Sigmoid colon (tissue), 7 donors: ENCODE measurements around the gene KLRF2. TPM values are rescaled to one million over a fixed set of nuclear protein-coding genes. Genes with fewer than 3 reads are reported as not detected.

Experiments
- DNase-seq: peaks from one replicate; pipeline ENCODE4 v3.0.0-alpha.2; 2019
- H3K27ac ChIP-seq, 4 donors: fragments of 200-600 bp; sonication (generic); one replicate each; pipeline ENCODE4 v1.5.1; 2016 to 2019; ENCODE audit warnings: mild to moderate bottlenecking in 1 of 4
- H3K27me3 ChIP-seq, 3 donors: fragments of 200-600 bp; sonication (generic); one replicate each; pipeline ENCODE4 v1.5.1; 2019; ENCODE audit warnings: mild to moderate bottlenecking in 1 of 3
- H3K36me3 ChIP-seq, 4 donors: fragments of 200-600 bp; sonication (generic); one replicate each; pipeline ENCODE4 v1.5.1; 2016 to 2019
- H3K4me1 ChIP-seq, 4 donors: fragments of 200-600 bp; sonication (generic); one replicate each; pipeline ENCODE4 v1.5.1; 2017 to 2019
- H3K4me3 ChIP-seq, 4 donors: fragments of 200-600 bp; sonication (generic); one replicate each; pipeline ENCODE4 v1.5.1; 2017 to 2019; ENCODE audit warnings: mild to moderate bottlenecking in 2 of 4, moderate library complexity in 1 of 4
- H3K9me3 ChIP-seq, 4 donors: fragments of 200-600 bp in 3 of 4; sonication (generic) in 3 of 4; one replicate each; pipeline versions ENCODE4 v1.5.1 to v1.6.1; 2013 to 2019
- EP300 ChIP-seq, 4 donors: sonication (generic); formaldehyde crosslinking; IDR thresholded peaks; one replicate each; pipeline ENCODE4 v1.6.1; 2017; ENCODE audit warnings: antibody characterized with exemption in 4 of 4
- POLR2A ChIP-seq, 2 donors: fragments of 450-650 bp; IDR thresholded peaks; one replicate each; pipeline ENCODE4 v1.6.1; 2016; ENCODE audit warnings: antibody characterized with exemption in 2 of 2, mild to moderate bottlenecking in 2 of 2, moderate library complexity in 2 of 2
- POLR2AphosphoS5 ChIP-seq, 4 donors: sonication (generic); formaldehyde crosslinking; IDR thresholded peaks; one replicate each; pipeline ENCODE4 v1.6.1; 2017; ENCODE audit warnings: antibody characterized with exemption in 4 of 4
- WGBS, 2 donors: extraction: QIAGEN DNeasy Blood & Tissue Kit; methylation state at CpG; one replicate each; pipeline ENCODE4 v1.1.7; 2013; 5-methylcytosine and 5-hydroxymethylcytosine counted together
- intact Hi-C: fragments of 100-400 bp; cut with DNase I; formaldehyde crosslinking; loops from one replicate; pipeline ENCODE4 v1.15.1; 2023
- polyA plus RNA-seq, 3 donors: library from polyadenylated mRNA; stranded (reverse); fragments of 200-250 nt; gene quantifications; one replicate each; pipeline ENCODE4 v1.2.3, GENCODE V29; 2013
- total RNA-seq, 4 donors: library from RNA; depleted of rRNA; stranded (reverse); fragments of >200 nt; gene quantifications; one replicate each; pipeline ENCODE4 v1.1.0, GENCODE V29; 2016
- TF ChIP-seq, protein P1 (sequence below), 4 experiments: fragments of 450-650 bp in 3 of 4; fragments of 200-600 bp in 1 of 4; IDR thresholded peaks; one replicate each; pipeline ENCODE4 v1.5.1; 2016 to 2019; ENCODE audit warnings: antibody characterized with exemption in 4 of 4, mild to moderate bottlenecking in 3 of 4, moderate library complexity in 2 of 4
- donor health status: healthy with polysubstance abuse.
- donor health status: Bipolar disorder and iron deficiency.
- donor health status: healthy.

Gene KLRF2
- total and polyA plus RNA-seq, 7 donors = not detected

DNA sequence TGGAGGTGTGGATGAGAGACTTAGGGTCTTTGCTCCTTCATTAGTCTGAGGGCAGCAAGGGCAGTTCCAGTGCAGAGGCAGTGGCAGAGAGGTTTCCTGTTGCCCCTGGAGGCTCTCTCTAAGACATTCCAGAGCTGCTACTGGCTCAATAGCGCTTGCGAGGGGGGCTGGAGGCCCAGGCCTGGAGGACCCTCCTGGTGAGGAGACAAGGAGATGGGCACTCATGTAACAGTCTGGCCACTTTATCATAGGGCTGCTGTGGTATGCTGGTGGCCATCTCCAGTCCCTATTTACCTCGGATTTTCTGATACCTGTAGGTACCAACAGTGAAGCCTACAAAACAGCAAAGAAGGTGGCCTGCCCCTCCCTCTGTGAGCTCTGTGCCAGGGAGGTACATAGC lies 38.2 kb downstream of the KLRF2 start:
- 92 to 95% methylated on average over 3 of the region's 3 CpGs for WGBS, 2 donors
- TF ChIP-seq POLR2A (IDR thresholded peaks at IDR 0.05) = no peak
- H3K4me3 ChIP-seq = no peak overlapping the region
- no peak overlapping the region for H3K27ac ChIP-seq
- no peaks in the 10 kb centered on the region for H3K4me1 ChIP-seq
- H3K9me3 ChIP-seq = no peaks in the 10 kb centered on the region
- no peaks in the 10 kb centered on the region for H3K36me3 ChIP-seq
- intact Hi-C loops = no loop called here
- no peak for DNase-seq
- H3K27me3 ChIP-seq = no peaks in the 10 kb centered on the region

DNA sequence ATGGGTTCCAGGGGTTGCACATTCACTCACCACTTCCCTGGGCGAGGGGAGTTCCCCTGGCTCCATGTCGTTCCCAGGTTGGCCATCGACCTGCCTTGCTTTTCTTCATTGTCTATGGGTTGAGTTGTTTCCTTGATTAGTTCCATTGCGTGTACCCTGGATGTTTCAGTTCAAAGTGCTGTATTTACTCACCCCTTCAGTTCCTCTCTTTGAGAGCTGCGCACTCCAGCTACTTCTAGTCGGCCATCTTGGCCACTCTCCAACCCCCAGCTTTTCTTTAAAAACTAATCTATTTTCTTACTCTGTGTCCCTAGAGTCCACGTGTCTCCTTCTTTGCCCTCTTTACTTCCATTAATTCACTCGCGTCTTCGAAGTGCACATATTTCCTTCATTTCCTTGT lies 39.2 kb downstream of the KLRF2 start:
- WGBS, 2 donors = 90% methylated on average over 10 of the region's 10 CpGs
- Histone ChIP-seq H3K9me3 (no peaks in the 10 kb centered on the region), H3K36me3 (no peaks in the 10 kb centered on the region), H3K27me3 (no peaks in the 10 kb centered on the region), H3K4me1 (no peaks in the 10 kb centered on the region), H3K27ac (no peak overlapping the region), H3K4me3 (no peak overlapping the region)
- DNase-seq = no peak
- TF ChIP-seq EP300 (IDR thresholded peaks at IDR 0.05) = no peak
- TF ChIP-seq, protein P1, sequence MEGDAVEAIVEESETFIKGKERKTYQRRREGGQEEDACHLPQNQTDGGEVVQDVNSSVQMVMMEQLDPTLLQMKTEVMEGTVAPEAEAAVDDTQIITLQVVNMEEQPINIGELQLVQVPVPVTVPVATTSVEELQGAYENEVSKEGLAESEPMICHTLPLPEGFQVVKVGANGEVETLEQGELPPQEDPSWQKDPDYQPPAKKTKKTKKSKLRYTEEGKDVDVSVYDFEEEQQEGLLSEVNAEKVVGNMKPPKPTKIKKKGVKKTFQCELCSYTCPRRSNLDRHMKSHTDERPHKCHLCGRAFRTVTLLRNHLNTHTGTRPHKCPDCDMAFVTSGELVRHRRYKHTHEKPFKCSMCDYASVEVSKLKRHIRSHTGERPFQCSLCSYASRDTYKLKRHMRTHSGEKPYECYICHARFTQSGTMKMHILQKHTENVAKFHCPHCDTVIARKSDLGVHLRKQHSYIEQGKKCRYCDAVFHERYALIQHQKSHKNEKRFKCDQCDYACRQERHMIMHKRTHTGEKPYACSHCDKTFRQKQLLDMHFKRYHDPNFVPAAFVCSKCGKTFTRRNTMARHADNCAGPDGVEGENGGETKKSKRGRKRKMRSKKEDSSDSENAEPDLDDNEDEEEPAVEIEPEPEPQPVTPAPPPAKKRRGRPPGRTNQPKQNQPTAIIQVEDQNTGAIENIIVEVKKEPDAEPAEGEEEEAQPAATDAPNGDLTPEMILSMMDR (IDR thresholded peaks at IDR 0.05) = no peak
- TF ChIP-seq POLR2A (IDR thresholded peaks at IDR 0.05) = no peak
- TF ChIP-seq POLR2AphosphoS5 (IDR thresholded peaks at IDR 0.05) = no peak
- intact Hi-C loops = loop anchor here (10.0 kb wide), 1 partner anchor 106 kb away; no protein-coding TSS in a partner anchor

DNA sequence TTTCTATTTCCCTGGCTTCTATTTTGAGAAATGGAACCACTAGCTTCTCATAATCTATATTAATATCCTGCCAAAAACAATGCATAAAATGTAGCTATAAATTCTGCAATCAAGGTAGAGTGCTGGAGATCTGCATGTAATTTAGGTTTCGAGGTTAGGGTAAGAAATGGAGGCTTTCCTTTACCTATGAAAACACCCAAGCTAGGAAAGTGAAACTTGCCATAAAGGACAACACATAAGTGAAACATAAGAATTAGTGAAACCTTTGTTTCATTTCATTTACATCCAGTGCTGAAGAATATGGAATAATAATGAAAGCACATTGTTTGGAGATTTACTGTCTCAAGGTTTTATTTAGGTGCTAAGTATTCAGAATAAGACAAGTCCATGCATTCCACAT lies 41.1 kb downstream of the KLRF2 start:
- H3K9me3 ChIP-seq = no peaks in the 10 kb centered on the region
- TF ChIP-seq POLR2AphosphoS5 (IDR thresholded peaks at IDR 0.05) = no peak
- WGBS, 2 donors = 77 to 89% methylated on average over 1 of the region's 1 CpG
- H3K27ac ChIP-seq = no peak overlapping the region
- no peak overlapping the region for H3K4me3 ChIP-seq
- no peaks in the 10 kb centered on the region for H3K27me3 ChIP-seq
- DNase-seq = no peak
- intact Hi-C loops = loop anchor here (10.0 kb wide), 1 partner anchor 108 kb away; no protein-coding TSS in a partner anchor
- H3K4me1 ChIP-seq = no peaks in the 10 kb centered on the region
- H3K36me3 ChIP-seq = no peaks in the 10 kb centered on the region

DNA sequence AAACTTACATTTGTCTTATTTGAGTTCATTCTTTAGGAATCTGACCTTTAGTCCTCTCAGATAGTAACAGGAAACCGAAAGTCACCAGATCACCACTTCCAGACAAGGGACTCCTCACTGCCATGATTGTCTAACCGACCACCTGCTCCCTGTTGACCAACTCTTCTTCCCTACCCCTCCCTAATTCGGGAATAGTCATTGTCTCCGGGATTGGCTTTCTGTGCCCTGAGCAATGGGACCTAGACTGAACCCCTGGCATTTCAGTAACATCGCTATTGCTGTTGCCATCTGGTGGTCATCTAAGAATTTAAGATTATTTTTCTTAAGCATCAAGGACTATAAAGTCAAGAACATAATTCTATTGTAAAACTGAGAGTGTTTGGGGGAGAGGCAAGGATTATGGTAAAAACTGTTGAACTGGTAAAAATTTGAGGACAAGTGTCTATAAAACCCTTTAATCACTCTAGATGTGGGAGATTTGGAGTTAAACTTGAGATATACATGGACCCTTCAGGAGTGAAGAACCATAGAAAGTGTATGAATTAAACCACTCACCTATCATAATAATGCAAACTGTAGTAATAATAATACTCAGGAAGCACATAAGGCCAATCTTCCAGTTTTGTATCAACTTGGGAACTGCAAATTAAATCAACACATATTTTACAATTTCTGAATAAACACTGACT lies 44.6 kb downstream of the KLRF2 start:
- Histone ChIP-seq H3K36me3 (no peaks in the 10 kb centered on the region), H3K4me3 (no peak overlapping the region), H3K27ac (no peak overlapping the region), H3K27me3 (no peaks in the 10 kb centered on the region), H3K9me3 (no peaks in the 10 kb centered on the region), H3K4me1 (no peaks in the 10 kb centered on the region)
- intact Hi-C loops = loop anchor here (2.0 to 10.0 kb wide), 2 partner anchors 111 to 173 kb away; no protein-coding TSS in a partner anchor
- TF ChIP-seq POLR2AphosphoS5 (IDR thresholded peaks at IDR 0.05) = no peak
- TF ChIP-seq, protein P1 (IDR thresholded peaks at IDR 0.05) = peak in 3 of 4 experiments; percentile 18 to 34 (median 27)
- WGBS, 2 donors = 6 to 15% methylated on average over 5 of the region's 5 CpGs
- DNase-seq = no peak

DNA sequence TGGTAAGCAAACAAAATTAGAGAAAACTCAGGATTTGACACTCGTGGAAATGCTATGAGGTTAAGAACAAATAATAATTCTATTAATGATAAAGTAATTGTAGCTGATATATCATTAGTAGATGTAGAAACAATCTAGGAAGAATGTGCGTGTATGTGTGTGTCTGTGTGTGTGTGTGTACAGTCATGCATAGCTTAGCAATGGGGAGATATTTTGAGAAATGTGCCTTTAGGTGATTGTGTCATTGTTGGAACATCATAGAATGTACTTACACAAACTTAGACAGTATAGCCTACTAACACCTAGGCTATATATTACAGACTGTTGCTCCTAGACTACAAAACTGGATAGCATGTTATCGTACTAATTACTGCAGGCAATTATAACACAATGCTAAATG lies 45.6 kb downstream of the KLRF2 start:
- TF ChIP-seq POLR2AphosphoS5 (IDR thresholded peaks at IDR 0.05) (no peak), POLR2A (IDR thresholded peaks at IDR 0.05) (no peak), EP300 (IDR thresholded peaks at IDR 0.05) (no peak)
- TF ChIP-seq, protein P1 (IDR thresholded peaks at IDR 0.05) = no peak
- H3K4me1 ChIP-seq = no peaks in the 10 kb centered on the region

DNA sequence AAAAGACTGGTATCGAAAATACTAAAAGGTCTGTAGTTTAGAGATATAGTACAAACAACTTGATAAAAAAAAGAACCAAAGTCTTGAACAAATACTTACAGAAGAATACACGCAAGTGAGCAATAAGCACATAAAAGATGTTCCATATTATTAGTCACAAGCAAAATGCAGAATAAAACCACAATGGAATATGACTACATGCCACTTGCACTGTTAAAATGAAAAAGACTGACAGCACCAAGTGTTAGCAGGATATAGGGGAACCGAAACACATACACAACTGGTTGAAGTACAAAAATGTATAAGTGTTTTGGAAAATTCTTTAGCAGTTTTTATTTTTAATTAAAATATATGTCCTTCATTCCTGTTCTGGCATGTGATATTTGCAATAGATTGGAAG lies 47.3 kb downstream of the KLRF2 start:
- TF ChIP-seq POLR2AphosphoS5 (IDR thresholded peaks at IDR 0.05) = no peak
- TF ChIP-seq POLR2A (IDR thresholded peaks at IDR 0.05) = no peak
- TF ChIP-seq EP300 (IDR thresholded peaks at IDR 0.05) = no peak
- TF ChIP-seq, protein P1 (IDR thresholded peaks at IDR 0.05) = no peak
- H3K4me1 ChIP-seq = no peaks in the 10 kb centered on the region
- intact Hi-C loops = loop anchor here (10.0 kb wide), 1 partner anchor 114 kb away; no protein-coding TSS in a partner anchor
- no peak overlapping the region for H3K27ac ChIP-seq
- H3K4me3 ChIP-seq = no peak overlapping the region
- 84 to 87% methylated on average over 3 of the region's 3 CpGs for WGBS, 2 donors
- DNase-seq = no peak
- no peaks in the 10 kb centered on the region for H3K27me3 ChIP-seq
- H3K9me3 ChIP-seq = no peaks in the 10 kb centered on the region
- no peaks in the 10 kb centered on the region for H3K36me3 ChIP-seq

More for the DNA sequence above, 45.6 kb downstream of the KLRF2 start:
- no peaks in the 10 kb centered on the region for H3K36me3 ChIP-seq
- 85 to 88% methylated on average over 3 of the region's 3 CpGs for WGBS, 2 donors
- H3K4me3 ChIP-seq = no peak overlapping the region
- intact Hi-C loops = loop anchor here (10.0 kb wide), 1 partner anchor 112 kb away; no protein-coding TSS in a partner anchor
- H3K27ac ChIP-seq = no peak overlapping the region
- H3K9me3 ChIP-seq = no peaks in the 10 kb centered on the region
- no peaks in the 10 kb centered on the region for H3K27me3 ChIP-seq
- DNase-seq = no peak
